Endothelial cell of hepatic sinusoid (primary cell): ENCODE results near the gene HAT1.
"Not testable (repeated sequence)": the region's sequence is repeated elsewhere in the genome, so short reads cannot be mapped to it uniquely, and the experiment has no call there.

Experiments used
- in situ Hi-C: cut with HindIII; loops from 2 replicates; pipeline ENCODE4 v1.10.0; 2017; ENCODE audit warnings: low sequenced_read_pairs

The HAT1 gene, protein sequence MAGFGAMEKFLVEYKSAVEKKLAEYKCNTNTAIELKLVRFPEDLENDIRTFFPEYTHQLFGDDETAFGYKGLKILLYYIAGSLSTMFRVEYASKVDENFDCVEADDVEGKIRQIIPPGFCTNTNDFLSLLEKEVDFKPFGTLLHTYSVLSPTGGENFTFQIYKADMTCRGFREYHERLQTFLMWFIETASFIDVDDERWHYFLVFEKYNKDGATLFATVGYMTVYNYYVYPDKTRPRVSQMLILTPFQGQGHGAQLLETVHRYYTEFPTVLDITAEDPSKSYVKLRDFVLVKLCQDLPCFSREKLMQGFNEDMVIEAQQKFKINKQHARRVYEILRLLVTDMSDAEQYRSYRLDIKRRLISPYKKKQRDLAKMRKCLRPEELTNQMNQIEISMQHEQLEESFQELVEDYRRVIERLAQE

GRCh38 chr2:171922230-171923022, at the start of gene HAT1:
Gene HAT1 (plus strand): TSS chr2:171922461. CDS start chr2:171922501, 40 bp downstream.
- in situ Hi-C loops = no loop called here

DNA sequence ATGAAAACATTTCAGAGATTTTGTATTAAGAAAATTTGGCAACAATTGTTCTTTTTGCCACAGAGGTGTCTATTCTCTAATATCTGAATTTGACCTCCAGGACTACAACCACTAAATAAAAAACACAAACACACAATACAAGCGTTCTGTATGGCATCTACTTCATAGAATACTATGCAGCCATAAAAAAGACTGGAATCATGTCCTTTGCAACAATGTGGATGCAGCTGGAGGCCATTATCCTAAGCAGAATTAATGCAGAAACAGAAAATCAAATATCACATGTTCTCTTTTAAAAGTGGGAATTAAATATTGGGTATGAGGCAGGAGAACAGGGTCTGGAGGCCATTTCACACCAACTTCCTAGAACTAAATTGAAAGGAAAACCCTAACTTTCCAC, 47.7 kb upstream of the HAT1 start:
- in situ Hi-C loops = no loop called here

DNA sequence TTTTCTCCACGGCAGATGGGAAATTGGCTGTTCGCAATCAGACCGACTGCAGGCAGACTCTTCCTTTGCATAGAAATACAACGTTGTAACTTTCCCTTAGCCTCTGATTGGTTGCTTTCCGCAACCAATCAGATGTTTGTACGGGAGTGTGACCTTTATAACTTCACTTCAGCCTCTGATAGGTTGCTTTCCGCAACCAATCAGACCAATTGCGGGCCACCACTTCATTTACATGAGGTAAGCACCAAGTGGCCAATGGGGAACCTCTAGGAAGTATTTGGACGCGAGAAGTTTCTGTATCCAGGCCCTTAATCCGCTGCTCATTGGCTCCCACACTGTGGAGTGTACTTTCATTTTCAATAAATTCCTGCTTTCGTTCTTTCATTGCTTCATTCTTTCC, 47.3 kb upstream of the HAT1 start:
- in situ Hi-C loops = no loop called here

- in situ Hi-C loops = no loop called here
These were observed 43.7 kb upstream of the HAT1 start for GRCh38 chr2:171878481-171878993.

DNA sequence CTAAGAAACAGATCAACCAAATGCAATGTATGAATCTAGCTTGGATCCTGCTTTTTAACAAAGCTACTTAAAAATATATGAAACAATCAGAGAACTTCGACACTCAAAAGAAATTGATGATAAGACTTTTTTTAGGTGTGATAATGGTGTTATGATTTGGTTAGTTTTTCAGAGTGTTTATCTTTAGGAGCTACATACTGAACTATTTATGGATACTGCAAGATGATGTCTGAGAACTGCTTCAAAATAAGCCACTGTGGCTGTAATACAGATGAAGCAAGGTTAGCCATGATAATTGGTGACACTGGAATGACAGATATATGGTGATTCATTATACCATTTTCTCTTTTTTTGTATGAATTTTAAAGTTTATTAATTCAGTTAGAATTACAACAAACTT, 42.4 kb upstream of the HAT1 start:
- in situ Hi-C loops = no loop called here

DNA sequence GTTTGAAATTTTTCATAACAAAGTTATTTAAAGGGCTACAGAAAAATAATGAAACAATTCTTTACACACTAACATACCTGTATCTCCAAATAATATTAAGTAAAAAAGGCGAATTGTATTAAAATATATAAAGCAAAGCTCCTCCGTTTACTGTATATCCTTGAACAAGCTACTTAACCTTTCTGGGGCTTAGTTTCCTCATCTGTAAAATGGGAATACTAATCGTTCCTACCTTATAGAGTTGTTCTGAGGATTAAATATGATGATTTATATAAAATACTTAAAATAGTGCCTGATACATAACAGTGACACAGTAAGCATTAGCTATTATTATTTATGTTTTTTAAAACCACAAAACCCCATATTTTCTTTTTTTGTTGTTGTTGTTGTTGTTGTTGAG, 41.5 kb upstream of the HAT1 start:
- in situ Hi-C loops = no loop called here

- in situ Hi-C loops = no loop called here
These were observed 40.0 kb upstream of the HAT1 start for GRCh38 chr2:171882089-171882769.

DNA sequence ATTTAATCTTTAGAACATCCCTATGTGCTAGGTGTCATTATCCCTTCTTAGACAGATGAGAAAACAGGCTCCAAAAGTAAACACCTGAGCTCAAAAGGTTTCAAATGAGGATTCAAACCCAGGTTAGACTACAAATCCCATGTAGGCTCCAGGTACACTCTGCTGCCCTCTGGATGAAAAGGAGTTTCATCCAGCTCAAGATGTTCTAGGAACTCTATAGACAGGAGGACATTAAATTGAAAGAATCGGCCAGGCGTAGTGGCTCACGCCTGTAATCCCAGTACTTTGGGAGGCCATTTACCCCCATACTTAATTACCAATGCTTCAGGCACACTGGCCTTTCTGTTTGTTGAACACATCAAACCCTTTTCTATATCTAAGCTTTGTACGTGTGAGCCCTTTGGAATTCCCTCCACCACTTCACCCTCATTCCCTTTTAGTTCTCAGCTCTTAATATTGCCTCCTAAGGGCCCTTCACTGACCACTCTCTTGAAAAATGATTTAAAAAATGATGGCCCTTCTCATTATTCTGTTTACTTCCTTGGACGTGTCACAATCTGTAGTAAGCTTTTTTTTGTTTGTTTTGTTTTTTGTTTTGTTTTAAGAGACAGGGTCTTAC, 38.9 kb upstream of the HAT1 start:
- in situ Hi-C loops = no loop called here

GRCh38 chr2:171889333-171889732, 32.9 kb upstream of the HAT1 start:
- in situ Hi-C loops = no loop called here

GRCh38 chr2:171889808-171890207, 32.5 kb upstream of the HAT1 start:
- in situ Hi-C loops = no loop called here

DNA sequence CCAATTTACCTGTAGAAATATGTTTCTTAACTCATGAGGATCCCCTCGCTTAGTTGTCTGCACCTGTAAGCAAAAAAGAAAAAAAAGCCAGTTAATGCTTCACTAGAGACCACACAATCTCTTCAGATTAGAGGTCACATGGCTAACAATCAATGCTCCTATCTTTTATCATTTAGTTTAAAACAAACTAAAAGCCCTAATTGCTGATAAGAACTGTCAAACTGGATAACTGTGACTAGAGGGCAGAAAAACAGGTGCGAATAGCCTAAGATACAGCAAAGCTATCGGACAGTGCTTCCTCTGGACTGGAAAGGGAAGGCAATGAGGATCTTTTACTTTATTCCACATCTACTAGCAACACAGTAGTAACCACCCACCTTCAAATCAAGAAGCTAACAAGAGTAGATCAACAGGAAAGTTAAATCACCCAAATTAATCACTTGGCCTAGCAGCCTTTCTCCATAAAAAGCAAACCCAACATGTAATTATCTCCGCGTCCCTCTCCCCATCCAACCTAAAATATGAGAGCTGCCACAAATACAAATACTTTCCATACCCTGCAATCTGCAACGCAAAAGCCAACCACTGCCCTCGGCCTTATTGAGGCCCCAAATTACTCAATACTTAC, 29.0 kb upstream of the HAT1 start:
- in situ Hi-C loops = no loop called here

DNA sequence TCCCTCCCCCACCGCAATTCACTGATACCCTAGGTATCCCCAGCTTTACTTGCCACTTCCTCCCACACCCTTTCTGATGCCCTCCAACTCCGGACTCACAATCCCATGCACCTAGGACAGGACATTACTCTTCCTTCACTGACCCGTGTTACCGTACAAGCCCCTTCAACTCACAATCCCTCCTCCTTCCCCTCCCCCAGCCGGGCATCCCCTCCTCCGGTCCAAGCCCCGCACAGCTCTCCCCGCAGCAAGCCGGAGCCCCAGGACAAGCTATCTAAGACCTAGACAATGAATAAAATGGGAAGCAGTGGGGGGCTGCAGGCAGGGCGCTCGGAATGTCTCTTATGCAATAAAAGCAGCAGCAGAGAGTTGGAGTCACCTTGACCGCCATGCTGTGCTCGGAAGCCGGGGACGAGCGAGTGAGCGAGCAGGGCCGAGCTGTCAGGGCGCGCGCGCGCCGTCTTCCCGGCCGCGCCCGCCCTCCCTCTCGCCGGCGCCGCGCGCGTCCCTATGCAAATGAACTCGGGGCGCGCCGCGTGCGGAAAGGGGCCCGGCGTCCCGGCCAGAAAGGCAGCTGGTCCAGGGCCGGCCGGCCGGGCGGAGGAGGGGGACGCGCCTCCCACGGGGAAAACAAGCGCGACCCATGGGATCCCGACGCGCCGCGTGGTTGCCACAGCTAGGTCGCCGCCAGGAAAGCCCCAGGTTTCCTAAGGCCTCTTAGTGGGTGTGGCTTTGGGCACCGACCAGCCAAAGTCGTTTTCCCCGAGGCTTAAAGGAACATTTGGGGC, 28.2 kb upstream of the HAT1 start, which contains the start of gene SLC25A12:
Gene SLC25A12 (minus strand): TSS at position 421 of the 788 bp plus-strand sequence. CDS start 30 bp downstream, at position 391.
- in situ Hi-C loops = no loop called here

GRCh38 chr2:171894612-171894947, 27.7 kb upstream of the HAT1 start:
- in situ Hi-C loops = no loop called here

DNA sequence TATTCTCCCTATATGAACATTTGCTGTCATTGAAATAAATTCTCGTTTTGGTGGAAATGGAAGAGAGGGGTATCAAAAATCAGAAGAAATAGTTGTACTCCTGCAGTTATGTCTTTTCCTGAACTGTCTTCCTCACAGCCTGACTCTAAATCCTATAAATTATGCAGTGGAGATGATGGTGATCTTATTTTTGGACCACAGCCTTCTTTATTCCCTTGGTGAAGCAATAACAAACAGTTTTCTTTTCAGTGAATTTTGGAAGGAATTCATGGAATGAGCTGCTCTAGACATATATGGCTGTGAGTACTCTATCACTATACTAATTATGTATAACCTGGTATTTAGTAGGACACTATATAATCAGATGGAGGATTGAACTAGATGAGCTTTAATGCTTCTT, 26.5 kb upstream of the HAT1 start:
- in situ Hi-C loops = no loop called here

GRCh38 chr2:171899623-171900282, 22.5 kb upstream of the HAT1 start:
- in situ Hi-C loops = not testable (repeated sequence)

DNA sequence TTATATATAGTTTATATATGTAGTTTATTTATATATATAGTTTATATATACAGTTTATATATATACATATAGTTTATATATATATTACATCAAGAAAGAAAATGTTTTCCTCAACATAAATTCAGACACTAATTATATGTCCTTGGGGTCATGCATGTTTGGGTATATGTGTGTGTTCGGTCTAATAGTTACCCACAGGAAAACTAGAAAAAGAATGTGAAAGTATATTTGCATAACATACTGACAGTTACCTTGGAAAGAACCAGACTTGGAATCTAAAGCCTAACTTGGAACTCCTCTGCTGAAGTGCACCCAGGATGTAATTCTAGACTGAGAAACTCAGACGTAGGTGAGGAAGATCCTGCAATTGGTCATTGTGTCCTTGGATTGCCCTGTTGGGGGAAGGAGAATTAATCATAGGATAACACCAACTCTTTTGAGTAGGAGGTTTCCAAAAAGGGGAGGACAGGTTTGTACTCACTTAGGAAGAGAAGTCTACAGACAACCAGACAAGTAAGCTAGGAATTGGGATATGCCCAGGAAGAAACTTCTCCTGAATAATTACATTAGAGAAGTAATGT, 19.3 kb upstream of the HAT1 start:
- in situ Hi-C loops = no loop called here

DNA sequence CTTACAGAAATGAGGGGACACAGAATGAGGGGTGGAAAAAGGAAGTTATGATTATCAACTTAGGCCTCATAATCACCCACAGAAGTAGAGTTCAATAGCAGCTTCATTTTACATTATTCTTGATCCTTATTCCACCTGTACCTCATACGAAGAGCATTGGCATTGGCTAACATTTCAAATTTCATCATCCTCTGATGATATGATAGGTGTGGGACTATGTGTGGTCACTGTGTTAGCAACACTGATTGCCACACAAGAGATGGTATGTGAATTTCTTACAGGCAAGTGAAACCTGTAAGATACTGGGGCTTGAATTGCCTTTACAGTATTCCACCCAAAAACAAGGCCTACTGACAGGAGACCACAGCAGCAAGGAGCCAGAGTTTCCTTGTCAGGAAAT, 14.0 kb upstream of the HAT1 start:
- in situ Hi-C loops = no loop called here

DNA sequence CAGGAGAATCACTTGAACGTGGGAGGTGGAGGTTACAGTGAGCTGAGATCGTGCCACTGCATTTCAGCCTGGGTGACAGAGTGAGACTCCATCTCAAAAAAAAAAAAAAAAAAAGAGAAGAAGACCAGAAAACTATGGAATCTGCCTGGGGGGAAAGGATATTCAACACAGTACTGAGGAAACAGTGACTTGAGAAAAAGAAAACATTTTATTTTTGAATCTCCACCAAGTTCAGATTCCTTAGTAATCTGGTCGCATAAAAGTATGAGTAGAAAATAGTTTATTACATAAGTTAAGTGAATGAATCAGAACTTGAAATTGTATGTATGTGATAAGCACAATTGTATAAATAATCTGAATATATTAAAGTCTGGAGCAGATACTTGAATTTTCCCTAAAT, 13.0 kb upstream of the HAT1 start:
- in situ Hi-C loops = no loop called here

DNA sequence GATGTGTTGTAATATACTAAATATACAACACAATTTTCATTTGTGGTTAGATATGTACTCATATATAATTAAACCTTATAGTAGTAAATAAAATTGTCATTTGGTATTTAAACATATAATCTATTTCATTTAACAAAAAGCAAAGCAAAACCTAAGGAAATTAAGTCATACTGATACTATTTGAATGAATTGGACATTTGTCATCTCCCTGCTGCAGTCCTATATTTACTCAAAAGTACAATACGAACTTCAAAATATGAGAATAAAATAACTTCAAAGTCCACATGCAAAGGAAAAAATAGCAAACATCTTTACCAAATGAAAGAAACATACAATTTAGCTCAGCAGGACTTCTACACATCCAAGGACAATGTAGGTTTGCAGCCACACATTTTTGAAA, 11.8 kb upstream of the HAT1 start:
- in situ Hi-C loops = no loop called here
